HG03039 (cell line): ENCODE data around the gene PMEPA1.

ENCODE experiments used
- ATAC-seq: cut with Tn5 transposase; IDR thresholded peaks from one replicate; pipeline ENCODE4 v1.9.1; 2021; ENCODE audit warnings: mild to moderate bottlenecking, moderate library complexity; ENCODE audit not compliant: unreplicated experiment

The PMEPA1 gene

DNA sequence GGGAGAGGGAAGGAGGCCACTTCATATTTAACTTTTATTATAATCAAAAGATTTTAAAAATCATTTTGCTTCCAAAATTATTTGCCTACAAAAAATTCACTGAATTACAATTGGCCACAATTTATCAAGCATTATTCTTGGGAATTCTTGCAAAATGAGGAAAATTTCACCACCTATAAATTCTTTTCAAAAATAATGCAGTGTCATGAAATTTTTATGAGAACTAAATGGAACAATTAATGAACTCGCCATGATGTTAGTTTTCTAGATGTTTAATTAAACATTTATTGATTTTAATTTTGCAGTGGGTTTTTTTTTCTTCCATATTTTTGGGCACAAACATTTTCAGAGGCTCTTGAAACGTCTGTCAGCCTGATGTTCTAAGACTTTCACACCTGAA is 83.8 kb downstream of the PMEPA1 start:
- ATAC-seq, result no peak

DNA sequence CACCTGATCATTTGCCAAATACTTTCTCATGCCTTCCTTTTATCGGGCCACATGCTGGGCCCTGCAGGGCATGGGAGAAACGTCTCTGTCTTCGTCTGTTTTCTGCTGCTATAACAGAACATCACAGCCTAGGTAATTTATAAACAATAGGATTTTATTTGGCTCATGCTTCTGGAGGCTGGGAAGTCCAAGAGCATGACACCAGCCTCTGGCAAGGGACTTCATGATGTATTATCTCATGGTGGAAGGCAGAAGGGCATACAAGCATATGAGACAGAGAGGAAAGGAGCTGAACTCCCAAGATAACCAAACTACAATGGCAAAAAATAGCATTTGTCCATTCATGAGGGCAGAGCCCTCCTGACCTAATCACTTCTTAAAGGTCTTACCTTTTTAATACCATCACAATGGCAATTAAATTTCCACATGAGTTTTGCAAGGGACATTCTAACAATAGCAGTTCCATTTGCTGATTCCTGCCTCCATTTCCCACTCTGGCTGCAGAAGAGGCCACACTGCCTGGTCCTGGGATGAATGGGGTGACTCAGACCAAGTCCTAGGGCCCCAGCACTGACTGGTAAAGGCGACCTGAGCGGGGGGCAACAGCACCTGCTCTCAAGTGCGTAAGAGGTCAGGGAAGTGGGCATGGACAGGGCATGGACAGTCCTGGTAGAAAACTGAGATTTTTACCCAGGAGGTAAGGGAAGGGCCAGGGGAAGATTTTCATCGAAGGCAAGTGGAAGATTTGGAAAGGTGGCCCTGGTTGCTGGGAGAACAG is 84.4 kb downstream of the PMEPA1 start:
- no peak for ATAC-seq

DNA sequence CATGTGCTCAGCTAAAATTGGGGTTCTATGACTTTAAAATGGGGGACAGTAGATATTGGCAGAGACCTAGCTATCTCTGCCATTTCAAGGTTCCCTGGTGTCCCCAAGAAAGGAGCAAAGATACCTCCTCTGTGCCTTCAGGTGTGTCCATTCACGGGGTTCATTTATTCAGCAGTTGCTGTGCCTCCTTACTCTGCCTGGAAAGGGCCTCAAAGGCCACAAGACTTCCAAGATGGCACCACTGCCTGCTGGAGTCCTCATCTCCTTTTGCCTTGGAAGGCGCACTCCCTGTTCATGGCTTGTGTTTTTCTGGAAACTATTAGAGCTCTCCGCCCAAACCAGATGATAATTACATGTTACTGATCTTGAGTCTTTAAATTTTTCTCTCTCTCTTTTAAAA is 85.7 kb downstream of the PMEPA1 start:
- no peak for ATAC-seq

DNA sequence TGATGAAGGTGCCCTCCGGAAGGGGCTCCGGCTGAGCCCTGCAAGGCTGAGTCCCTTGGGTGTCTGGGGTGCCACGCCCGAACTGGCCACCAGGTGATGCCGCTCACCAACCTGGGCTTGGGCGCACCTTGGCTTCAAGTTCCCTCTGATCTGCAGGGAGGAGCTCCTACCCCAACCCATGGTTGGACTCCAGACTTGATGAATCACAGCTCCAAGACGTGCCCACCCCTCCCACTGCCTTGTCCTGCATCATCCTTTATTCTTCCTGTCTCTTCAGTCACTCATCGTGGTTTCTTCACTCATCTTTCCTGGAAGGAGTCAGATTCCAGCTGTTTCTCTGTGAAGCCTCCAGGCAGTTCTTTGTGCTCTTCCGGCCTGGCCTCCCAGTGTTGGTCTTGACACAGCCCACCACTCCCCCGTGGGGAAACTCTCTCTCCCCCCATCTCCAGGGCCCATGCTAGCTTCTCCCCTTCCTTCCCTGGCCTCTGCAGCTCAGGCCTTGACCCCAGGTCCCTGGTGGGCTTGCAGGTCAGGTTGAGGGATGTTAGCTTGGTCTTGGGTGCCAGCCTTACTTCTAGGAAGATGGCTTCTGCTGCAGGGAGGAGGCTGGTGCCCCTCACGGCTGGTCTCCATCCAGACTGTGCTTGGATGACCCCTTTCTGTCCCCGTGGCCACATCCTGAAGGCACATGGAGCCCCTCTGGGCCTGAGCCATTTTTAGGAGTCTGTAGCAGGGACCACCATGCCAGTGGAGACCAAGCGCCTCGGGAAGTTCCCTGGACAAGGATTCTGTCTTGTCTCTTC is 87.0 kb downstream of the PMEPA1 start:
- ATAC-seq, result no peak

DNA sequence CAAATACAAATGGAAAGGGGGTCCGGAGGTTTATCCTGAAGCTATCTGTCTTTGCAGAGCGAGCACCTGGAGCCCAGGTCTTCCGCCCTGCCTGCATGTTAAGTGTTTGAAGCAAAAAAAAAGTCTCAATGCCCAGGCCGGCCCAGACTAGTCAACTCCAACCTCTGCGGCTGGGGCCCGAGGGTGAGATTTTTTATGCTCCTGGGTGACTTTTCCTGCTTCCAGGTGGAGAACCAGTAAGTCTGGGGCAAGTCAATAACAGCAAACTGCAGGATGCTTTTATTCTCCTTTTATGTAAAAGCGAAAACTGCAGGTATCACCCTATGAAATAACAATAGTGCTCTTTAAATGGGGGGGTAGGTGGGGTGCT is 87.6 kb downstream of the PMEPA1 start:
- no peak for ATAC-seq

DNA sequence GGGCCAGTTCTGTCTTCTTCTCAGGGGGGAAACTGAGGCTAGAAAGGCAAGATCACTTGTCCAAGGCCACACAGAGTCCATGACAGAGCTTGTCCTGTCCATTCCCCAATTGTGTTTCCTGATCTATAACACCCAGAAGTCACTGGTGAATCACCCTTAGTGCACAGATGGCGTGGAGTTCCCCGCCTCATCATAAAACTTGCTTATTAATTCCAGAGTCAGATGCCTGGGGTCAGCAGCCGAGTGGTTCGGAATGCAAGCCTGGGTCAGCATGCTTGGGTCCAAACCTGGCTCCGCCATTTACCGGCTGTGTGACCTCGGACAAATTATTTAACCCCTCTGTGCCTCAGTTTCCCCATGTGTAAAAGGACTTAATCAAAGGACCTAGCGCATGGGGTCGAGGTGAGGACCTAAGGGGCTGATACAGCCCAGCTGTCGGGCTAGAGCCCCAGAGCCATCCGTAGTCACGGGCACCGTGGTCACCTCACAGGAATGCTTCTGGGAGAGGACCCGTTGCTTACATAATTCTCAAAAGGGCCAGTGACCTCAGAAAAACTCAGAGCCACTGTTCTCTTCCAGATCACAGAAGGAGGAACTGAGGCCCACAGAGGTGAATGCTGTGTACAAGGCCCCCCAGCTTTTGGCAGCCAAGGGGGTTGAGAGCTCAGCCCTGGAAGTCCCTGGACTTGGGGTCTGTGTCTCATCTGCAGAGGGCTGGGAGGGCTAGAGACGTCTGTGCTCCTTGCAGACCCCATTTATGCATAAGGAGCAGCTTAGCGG is 88.2 kb downstream of the PMEPA1 start:
- no peak for ATAC-seq

DNA sequence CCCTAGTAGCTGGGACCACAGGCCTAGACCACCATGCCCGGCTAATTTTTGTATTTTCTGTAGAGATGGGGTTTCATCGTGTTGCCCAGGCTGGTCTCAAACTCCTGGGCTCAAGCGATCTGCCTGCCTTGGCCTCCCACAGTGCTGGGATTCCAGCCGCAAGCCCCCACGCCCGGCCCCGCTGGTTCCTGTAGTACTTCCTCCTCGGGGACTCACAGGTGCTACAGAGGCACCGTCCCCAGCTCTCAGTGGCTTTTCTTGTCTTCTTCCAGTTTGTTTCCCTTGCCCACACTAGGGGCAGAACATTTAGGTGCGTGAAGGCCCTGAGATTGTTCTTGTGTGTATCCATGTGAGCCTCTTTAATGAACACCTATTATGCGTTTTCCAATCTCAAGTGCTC is 88.8 kb downstream of the PMEPA1 start:
- ATAC-seq, result no peak

DNA sequence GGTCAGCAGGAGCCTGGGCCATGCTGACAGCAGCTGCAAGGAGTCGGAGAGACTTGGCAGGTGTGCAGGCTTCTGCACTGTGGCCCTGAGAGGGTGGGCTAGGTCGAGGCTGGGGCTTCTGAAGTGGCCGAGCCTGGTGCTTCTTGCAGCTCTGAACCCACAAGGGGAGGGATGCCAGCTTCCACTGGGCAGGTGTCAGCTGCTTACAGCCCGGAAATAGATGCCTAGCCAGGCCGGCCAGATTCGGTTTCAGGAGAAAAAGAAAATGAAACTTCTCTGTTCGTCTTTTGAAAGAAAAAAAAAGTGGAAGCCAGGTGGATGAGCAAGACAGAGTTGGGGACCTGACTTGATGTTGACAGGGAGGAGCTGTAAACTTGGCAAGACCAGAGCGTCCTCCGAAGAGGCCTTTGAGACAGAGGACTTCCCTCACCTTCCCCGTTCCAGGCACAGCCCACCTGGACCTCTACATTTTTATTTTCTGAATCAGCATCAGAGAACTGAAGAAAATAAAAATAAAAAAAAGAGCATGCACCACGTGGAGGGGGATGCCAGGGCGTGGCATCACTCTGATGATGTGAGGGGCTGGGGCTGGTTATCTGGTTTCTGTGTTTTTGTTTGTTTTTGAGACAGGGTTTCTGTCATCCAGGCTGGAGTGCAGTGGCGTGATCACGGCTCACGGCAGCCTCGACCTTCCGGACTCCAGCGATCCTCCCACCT is 89.4 kb downstream of the PMEPA1 start, which contains the start of gene ZBP1:
Gene ZBP1 (minus strand): TSS at position 153 of the 717 bp plus-strand sequence. CDS start 131 bp downstream, at position 22.
- peak; percentile 33 for ATAC-seq

DNA sequence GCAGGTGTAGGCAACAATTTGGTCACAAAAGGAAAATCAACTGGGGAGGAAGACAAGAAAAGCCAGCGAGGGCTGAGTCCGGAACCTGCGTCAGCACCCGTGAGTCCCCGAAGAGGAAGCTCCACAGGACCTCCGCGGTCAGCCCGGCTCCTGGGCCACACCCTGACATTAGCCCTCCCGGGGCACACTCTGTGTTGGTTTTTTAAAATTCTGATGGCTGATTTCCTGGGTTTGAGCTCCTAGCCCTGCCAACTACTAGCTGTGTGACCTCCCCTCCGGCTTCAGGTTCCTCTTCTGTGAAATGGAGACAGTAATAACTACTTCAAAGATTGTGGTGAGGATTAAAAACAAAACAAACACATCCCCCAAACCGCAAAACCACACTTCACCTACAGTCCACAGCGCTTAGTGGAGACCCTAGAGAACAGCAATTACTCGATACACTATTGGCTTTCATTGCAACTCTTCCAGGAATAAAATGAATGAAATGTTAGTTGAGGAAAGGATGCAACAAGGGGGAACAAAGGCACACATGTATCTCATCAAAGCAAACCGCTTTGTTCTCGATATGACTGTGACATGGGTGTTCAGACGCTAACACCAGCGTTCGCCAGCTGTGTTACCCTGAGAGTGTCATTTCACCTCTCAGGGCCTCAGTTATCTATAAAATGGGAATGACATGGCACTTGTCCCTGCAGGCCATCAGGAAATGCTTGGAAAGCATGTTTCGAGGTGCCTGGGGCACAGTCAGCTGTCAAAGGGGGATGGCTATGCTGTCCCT is 90.6 kb downstream of the PMEPA1 start:
- peak; percentile 50 for ATAC-seq

DNA sequence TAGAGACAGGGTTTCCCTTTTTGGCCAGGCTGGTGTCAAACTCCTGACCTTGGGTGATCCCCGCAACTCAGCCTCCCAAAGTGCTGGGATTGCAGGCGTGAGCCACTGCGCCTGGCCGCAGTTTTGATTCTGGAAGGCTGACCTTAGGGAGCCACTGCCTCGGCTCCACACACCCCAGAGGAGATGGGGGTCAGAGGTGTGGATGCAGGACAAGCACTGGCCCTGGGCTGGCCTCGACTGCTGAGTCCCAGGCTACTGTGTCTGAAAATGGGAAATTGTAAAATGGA is 91.1 kb downstream of the PMEPA1 start:
- ATAC-seq, result no peak

DNA sequence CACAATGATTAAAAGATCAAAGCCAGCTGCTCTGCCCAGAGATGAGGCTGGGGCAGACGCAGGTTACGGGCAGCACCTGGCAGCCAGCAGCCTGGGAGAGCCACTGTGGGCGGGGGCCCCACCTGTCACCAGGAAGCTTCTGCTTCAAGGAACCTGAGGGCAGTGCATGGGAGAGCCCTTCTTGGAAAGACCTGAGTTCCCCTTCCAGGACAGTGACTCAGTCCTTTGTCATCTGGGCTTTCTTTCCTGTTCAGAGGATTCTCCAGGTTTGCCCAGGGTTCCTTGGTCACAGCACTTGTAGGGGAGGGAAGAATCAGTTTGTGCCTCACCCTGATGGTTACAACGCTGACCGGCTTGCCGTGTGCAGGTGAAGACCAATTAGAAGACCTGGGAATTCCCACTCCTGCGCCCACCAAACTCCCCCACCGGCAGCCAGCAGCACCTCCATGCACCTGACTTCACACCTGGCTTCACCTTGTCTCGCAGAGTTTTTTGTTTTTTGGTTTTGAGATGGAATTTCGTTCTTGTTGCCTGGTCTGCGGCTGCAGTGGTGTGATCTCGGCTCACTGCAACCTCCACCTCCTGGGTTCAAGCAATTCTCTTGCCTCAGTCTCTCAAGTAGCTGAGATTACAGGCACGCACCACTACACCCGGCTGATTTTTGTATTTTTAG is 91.6 kb downstream of the PMEPA1 start:
- ATAC-seq, result no peak

DNA sequence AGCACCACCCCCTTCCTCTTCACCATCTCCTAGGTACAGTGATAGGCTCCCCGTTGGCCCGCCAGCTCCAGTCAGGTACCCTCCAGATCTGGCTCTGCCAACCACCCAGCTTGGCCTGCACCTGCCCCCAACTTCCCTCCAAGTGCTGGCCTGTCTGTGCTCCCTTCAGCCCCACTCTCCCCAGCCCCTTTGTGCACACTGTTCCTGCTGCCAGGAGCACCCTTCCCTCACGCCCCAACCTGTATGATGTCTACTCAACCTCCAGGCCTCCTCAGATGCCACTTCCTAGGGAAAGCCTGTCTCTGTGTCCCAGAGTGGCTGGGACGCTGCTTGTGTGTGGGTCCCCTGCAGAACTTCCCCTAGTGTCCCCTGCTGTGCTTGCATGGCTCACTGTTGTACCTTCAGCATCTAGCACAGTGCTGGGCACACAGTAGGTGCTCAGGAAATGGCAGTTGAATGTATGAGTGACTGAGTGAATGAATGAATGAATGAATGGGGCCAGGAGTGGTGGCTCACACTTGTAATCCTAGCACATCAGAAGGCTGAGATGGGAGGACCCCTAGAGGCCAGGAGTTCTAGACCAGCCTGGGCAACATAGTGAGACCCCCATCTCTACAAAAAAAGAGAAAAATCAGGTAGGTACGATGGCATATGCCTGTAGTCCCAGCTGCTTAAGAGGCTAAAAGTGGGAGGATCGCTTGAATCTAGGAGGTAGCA is 92.6 kb downstream of the PMEPA1 start:
- ATAC-seq, result no peak

DNA sequence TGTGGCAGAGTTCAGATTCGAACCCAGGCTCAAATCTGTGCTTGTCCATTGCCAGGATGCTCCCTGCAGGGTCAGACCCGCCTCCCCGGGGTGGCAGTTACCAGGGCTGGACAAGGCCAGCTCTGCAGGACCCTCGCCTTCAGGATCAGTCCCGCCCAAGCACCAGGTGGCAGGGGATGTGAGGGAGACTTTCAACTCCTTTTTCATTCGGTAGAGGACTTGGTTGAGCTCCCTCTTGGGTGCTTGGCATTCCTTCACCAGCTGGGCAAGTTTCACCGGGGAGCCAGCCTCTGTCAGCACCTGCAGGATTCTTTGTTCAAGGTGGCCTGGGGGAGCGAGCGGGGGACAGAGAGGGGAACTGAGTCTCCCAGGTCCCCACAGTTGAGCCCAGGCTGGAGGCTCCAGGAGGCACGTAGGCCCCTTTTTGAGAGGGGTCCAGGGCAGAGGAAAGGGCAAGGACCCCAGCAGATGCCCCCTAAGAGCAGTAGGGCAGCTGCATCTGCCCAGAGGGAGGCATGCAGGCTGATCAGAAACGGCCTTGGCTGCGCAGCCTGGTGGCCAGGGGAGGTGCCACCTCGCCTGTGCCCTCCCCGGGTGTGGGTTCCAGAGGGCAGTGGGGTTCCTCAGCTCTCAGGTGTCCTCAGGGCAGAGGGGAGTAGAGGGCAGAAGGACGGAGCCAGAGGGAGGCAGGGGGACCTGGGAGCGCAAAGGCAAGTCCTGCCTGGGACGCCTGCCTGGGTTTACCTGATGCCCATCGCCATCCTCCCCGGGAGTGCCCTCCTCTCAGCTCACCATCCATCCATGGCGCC is 93.5 kb downstream of the PMEPA1 start:
- no peak for ATAC-seq

DNA sequence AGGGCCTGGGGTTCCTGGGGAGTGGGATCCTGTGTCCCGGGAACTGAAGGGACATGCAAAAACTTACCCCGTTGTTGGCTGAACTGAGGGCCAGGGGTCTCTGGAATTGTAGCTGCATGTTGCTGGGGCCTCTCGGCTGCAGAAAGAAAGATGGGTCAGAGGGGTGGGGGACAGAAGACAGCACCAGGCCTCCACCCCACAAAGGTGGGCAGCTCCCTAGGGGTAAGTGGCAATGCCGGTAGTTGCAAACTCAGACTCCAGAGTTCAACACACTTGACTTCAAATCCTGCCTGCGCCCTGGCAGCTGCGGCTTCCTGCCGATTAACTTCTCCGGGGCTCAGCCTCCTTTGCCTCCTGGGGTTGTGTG is 94.4 kb downstream of the PMEPA1 start:
- no peak for ATAC-seq

DNA sequence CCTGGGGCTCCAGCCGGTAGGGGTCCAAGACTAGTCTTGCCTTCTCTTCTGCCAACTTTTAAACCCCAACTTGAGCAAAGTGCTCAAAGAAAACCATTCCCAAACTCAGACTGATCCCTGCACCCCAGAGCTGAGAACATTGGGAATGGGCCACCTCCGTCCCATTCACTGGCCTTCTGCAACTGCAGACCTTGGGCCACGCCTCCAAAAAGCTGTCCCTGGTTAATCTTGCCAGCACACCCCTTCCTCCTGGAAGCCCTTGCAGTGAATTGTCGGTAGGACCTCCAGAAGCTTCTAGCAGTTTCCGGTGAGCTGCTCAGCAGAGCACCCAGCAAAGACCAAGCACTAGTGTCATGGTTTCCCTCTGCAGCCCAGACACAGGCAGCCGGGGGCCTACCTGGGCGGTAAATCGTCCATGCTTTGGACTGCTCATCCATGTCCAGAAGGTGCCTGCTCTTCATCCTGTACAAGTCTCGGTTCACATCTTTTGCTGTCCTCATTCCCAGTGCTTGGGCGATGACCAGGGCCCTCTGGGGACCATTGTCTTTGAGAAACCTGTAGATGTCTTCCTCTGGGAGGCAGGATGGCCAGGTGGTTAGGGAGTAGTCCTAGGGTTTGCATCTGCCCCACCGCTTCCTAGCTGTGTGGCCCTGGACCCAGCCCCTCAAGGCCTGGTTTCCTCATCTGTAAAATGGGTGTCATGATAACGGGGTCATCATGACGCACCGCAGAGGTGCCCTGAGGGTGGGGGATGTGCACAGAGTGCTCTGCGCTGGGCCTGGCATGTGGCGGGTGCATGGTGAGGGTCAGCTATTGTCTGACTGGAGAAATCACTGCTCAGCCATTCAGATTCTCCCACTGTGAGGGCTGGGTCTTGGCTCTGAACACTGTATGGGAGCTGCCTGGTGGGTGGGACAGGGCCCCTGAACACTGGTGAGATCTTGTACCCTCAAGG is 95.0 kb downstream of the PMEPA1 start:
- ATAC-seq, result no peak

DNA sequence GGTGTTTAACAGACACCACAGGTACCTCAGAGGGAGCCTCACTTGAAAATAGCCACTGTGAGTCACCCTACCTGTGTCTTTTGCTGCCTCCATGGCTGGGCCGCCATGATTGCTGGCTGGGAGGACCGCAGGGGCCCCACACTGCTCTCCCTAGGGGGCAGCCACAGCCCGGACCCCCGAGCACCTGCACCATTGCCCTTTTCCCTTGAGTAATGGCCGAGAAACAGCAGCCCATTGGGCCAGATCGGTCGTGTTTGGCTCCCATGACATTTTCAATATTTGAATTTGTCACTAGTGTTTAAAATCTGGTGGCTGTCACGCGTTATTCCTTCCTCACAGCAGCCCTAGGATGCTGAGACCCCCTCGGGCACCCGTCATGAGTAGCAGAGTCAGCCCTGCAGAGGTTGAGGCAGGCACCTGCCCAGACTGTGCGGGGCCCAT is 96.3 kb downstream of the PMEPA1 start:
- ATAC-seq, result no peak

DNA sequence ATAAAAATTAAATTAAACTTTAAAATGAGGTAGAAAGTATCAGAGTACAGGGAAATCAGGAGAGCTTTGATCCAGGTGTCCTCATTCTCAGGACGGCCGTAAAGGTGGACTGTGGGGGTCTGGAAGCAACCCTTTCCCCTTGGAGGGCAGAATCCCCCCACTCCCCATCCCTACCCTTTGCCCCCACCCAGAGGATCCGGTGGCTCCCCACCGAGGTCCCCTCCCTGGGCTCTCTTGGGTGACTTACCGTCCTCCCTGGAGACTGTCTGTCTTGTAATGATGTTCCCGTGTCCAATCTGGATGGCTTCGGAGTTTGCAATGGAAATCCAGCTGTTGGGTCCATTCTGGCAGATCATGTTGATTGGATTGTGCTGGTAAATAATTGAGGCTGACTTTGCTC is 96.9 kb downstream of the PMEPA1 start:
- ATAC-seq, result no peak
